ENCODE data around the gene SMPD3. TPM values are rescaled to one million over a fixed set of nuclear protein-coding genes. Genes with fewer than 3 reads are reported as not detected.

SMPD3 gene
- total and polyA plus RNA-seq, 7 donors = 0.49 to 29.7 (median 2.8) TPM

- DNase-seq = no peak
- Histone ChIP-seq H3K27ac (no peak overlapping the region), H3K36me3 (no peaks in the 10 kb centered on the region), H3K27me3 (no peaks in the 10 kb centered on the region), H3K4me1 (no peaks in the 10 kb centered on the region), H3K4me3 (no peak overlapping the region), H3K9me3 (no peaks in the 10 kb centered on the region)
- TF ChIP-seq POLR2AphosphoS5 (IDR thresholded peaks at IDR 0.05) = no peak
- TF ChIP-seq CTCF (IDR thresholded peaks at IDR 0.05) = no peak
- TF ChIP-seq POLR2A (IDR thresholded peaks at IDR 0.05) = no peak
- TF ChIP-seq EP300 (IDR thresholded peaks at IDR 0.05) = no peak
- WGBS, 2 donors = 93% methylated on average over 10 of the region's 10 CpGs
- intact Hi-C loops (cut with DNase I) = no loop called here
Observed at GRCh38 chr16:68380676-68381362, 67.5 kb downstream of the SMPD3 start.

GRCh38 chr16:68380348-68380670, 68.0 kb downstream of the SMPD3 start:
- DNase-seq = no peak
- TF ChIP-seq POLR2A (IDR thresholded peaks at IDR 0.05) (no peak), EP300 (IDR thresholded peaks at IDR 0.05) (no peak)
- intact Hi-C loops (cut with DNase I) = no loop called here
- no peaks in the 10 kb centered on the region for H3K36me3 ChIP-seq
- H3K4me1 ChIP-seq = no peaks in the 10 kb centered on the region
- no peak overlapping the region for H3K4me3 ChIP-seq
- 91 to 94% methylated on average over 5 of the region's 5 CpGs for WGBS, 2 donors
- no peaks in the 10 kb centered on the region for H3K9me3 ChIP-seq
- H3K27ac ChIP-seq = no peak overlapping the region
- no peaks in the 10 kb centered on the region for H3K27me3 ChIP-seq

GRCh38 chr16:68379472-68380347, 68.6 kb downstream of the SMPD3 start:
- 72 to 84% methylated on average over 18 of the region's 18 CpGs for WGBS, 2 donors
- no peaks in the 10 kb centered on the region for H3K4me1 ChIP-seq
- no peaks in the 10 kb centered on the region for H3K9me3 ChIP-seq
- DNase-seq = no peak
- no peak overlapping the region for H3K4me3 ChIP-seq
- no peaks in the 10 kb centered on the region for H3K27me3 ChIP-seq
- no peak for TF ChIP-seq POLR2AphosphoS5 (IDR thresholded peaks at IDR 0.05)
- intact Hi-C loops (cut with DNase I) = no loop called here
- H3K27ac ChIP-seq = no peak overlapping the region
- no peaks in the 10 kb centered on the region for H3K36me3 ChIP-seq

- H3K36me3 ChIP-seq = no peaks in the 10 kb centered on the region
- no peaks in the 10 kb centered on the region for H3K27me3 ChIP-seq
- intact Hi-C loops (cut with DNase I) = no loop called here
- H3K9me3 ChIP-seq = no peaks in the 10 kb centered on the region
- no peak for DNase-seq
- WGBS, 2 donors = 82 to 89% methylated on average over 13 of the region's 13 CpGs
- no peak overlapping the region for H3K4me3 ChIP-seq
- no peak for TF ChIP-seq EP300 (IDR thresholded peaks at IDR 0.05)
- no peak for TF ChIP-seq POLR2AphosphoS5 (IDR thresholded peaks at IDR 0.05)
- no peak for TF ChIP-seq POLR2A (IDR thresholded peaks at IDR 0.05)
- no peak for TF ChIP-seq CTCF (IDR thresholded peaks at IDR 0.05)
- no peak overlapping the region for H3K27ac ChIP-seq
- no peaks in the 10 kb centered on the region for H3K4me1 ChIP-seq
Observed at GRCh38 chr16:68378436-68379415, 69.6 kb downstream of the SMPD3 start.

- Histone ChIP-seq H3K9me3 (no peaks in the 10 kb centered on the region), H3K4me1 (no peaks in the 10 kb centered on the region), H3K4me3 (no peak overlapping the region), H3K36me3 (no peaks in the 10 kb centered on the region), H3K27me3 (no peaks in the 10 kb centered on the region), H3K27ac (no peak overlapping the region)
- intact Hi-C loops (cut with DNase I) = no loop called here
- 77 to 85% methylated on average over 11 of the region's 11 CpGs for WGBS, 2 donors
- DNase-seq = no peak
- TF ChIP-seq POLR2AphosphoS5 (IDR thresholded peaks at IDR 0.05) (no peak), EP300 (IDR thresholded peaks at IDR 0.05) (no peak), CTCF (IDR thresholded peaks at IDR 0.05) (no peak), POLR2A (IDR thresholded peaks at IDR 0.05) (no peak)
Observed at GRCh38 chr16:68377667-68378393, 70.5 kb downstream of the SMPD3 start.

Measured in sigmoid colon (tissue), 7 donors.